Epithelial cell of prostate (primary cell): ENCODE data around the gene GNB1.
A peak's percentile ranks its signal among the peaks of the same experiment; 100 is the strongest.

ENCODE experiments used
- DNase-seq: peaks from one replicate; pipeline ENCODE4 v3.0.0-alpha.2; 2011; ENCODE audit warnings: low read depth, low spot score
- H3K27ac ChIP-seq: fragments of 450-650 bp; 2 replicates; pipeline ENCODE4 v1.5.1; 2017; ENCODE audit warnings: mild to moderate bottlenecking

Gene GNB1

GRCh38 chr1:1924386-1924785 is 33.5 kb upstream of the GNB1 start:
- DNase-seq, result no peak
- H3K27ac ChIP-seq, result no peak overlapping the region

DNA sequence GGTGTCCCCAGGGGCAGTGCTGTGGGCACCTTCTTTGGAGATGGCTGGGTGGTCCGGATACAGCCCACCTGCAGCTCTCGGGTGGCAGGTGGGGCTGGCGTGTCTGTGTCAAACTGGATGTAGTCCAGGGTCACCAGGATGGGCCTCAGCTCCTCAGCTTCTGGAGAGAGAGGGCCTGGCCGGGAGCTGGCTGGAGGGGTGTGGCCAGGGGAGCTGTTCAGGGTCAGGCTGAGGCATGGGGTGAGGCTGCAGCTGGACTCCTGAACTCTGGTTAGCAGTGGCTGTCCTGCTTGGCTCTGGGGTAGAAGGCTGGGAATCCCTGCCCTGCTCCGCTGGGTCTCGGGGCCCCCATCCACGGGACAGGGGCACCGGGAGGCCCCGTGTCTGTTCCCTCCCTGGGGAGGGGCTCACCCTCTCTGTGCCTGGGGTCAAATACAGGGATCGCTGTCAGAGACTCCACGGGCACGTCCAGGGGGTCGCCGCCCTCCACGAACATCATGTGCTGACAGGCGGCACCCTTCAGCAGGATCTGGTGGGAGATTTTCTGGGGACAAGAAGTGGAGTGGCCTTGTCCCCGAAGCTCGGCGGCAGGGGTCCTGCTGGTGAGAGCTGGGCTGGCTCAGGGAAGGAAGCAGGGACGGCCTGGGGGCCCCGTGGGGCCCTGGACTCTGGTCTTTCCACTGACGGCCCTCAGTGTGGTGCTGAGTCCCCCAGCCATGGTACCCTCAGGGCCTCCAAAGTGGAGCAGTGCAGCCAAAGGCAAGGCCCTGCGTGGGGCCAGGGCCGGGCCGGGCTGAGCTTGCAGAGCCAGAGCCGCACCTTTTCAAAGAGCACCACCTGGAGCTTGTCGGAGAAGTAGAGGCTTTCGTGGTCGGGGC is 32.3 kb upstream of the GNB1 start:
- DNase-seq, result no peak
- no peak overlapping the region for H3K27ac ChIP-seq

GRCh38 chr1:1922702-1922955 is 31.7 kb upstream of the GNB1 start:
- no peak for DNase-seq
- H3K27ac ChIP-seq, result no peak overlapping the region

GRCh38 chr1:1921901-1922701 is 31.2 kb upstream of the GNB1 start:
- no peak overlapping the region for H3K27ac ChIP-seq
- DNase-seq, result no peak

GRCh38 chr1:1921459-1921862 is 30.6 kb upstream of the GNB1 start:
- H3K27ac ChIP-seq, result no peak overlapping the region
- no peak for DNase-seq

DNA sequence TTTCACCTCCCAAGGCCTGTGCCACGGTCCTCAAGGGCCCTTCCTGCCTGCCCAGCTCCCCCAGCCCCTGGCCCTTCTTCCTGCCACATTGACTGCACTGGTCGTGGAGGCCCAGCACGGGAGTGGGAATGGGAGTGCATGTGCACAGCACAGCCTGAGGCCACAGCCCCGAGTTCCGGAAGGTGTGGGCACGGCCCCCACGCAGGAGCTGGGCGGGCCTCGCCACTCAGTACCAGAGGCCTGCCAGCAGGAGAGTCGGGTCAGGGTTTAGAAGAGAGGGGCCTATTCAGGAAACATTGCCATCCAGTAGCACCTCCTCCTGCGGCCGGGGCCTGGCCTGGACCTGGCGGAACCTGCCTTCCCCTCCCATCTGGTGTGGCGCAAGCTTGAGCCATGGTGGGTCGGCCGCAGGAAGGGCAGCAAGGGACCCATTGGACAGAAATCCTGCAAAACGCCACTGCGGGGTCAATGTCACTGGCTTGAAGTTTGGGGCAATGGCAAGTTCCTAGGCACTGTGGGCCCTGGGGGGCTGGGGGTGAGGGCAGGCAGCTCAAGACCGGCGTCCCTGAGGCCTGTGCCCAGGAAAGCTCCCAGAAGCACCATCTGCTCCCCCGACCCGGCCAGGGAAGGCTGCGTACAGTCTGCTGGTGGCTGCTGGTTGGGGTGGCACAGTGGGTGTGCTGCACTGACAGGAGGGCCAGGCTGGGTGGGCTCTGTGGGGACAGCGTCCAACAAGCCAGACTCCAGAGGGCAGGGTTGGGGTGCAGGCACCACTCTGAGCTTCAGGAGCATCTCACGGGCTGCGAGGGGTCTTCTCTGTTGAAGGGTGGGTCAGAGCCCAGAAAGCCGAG is 29.9 kb upstream of the GNB1 start:
- no peak for DNase-seq
- no peak overlapping the region for H3K27ac ChIP-seq

DNA sequence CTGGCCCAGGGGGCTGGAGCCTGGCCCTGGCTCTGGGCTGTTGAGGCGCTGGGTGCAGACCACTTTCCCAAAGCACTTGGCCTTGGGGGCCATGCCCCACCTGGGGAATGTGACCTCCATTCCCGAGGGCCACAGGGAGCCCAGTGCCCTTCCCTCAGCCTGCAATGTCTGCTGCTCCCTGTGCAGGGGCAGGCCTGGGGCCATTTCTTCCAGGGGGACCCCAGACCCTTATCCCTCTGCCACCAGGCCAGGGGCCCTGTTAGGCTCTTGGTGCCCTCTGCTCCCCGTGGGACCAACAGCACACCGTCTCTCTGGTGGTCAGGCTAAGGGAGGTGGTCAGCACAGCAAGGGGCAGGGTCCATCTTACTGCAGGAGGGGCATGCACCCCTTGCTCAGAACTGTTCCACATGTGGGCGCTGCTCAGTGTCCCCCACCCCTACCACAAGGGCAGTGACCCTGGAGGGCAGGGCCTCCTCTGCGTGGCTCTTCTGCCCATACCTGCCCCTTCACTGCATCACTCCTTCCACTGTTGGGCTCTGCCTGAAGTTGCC is 29.2 kb upstream of the GNB1 start:
- no peak overlapping the region for H3K27ac ChIP-seq
- DNase-seq, result no peak

DNA sequence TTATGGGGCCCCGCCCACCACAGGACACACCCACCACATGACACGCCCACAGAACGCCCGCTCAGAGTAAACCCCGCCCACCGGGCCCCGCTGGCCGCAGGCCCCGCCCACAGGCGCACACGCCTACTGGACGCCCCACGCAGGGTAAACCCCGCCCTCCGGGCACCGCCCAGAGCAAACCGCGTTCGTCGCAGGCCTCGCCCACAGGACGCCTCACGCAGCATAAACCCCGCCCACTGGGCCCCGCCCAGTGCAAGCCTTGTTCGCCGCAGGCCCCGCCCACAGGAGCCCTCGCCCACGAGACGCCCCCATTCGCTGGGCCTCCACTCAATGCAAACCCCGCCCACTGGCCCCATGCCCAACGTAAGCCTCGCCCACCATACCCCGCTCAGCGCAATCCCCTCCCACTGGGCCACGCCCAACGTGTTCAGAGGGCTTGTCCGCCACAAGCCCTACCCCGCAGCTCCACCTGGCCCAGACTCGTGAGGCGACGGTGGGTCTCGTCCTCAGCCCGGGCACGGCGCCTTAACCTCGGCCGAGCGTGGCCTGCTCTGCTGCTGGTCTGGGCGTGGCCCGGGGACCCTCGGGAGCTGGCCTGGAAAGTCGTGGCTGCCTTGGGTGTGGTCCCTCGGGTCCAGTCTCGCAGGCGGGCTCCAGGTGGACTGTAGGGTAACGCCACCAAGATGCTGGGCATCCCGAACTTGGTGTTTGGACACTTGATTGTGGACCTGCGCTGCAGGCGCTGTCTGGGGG is 28.6 kb upstream of the GNB1 start:
- no peak overlapping the region for H3K27ac ChIP-seq
- peak; percentile 74 for DNase-seq

GRCh38 chr1:1918901-1919303 is 28.0 kb upstream of the GNB1 start, which contains the start of gene TMEM52:
TSS of gene TMEM52 (minus strand) at chr1:1919279. CDS start at chr1:1919265, 14 bp downstream.
- no peak for DNase-seq
- no peak within 1 kb of the TSS for H3K27ac ChIP-seq

DNA sequence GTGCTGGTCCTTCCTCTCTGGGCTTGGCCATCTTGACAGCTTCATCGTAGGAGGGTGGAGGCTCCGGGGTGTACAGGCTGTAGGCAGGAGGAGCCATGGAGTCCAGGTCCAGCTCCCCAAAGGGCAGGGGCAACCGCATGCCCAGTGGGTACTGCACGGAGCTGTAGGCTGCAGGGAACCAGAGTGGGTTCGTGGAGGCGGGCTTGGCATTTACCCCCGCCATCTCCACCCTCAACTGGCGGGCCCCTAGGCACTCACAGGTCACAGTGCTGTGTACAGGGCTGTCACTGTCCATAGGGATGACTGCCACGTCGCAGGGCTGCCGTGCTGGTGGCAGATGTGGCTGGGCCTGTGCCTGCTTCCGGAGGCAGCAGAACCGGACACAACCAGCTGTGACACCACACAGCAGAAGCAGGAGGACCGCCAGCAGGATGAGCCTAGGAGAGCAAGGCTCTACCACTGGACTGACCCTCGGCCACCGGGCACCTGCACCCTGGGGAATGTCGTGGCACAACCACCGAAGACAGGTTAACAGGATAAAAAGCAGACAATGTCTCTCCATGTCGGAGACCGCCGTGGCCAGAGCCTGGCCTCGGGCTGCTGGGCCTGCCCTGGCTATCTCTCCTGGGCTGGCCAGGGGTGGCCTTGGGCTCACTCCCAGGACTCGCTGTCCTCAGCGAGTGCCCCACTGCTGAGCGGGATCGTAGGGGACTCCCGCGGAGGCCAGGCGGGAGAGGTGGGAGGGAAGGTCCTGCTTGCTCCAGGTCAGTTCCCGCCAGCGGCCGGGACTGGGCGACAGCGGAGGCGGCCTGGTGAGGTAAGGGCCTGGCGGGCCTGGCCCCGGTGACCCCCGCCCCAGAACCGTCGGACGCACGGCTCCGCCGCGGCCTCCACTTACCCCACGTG is 27.4 kb upstream of the GNB1 start:
- DNase-seq, result no peak
- H3K27ac ChIP-seq, result no peak overlapping the region

- no peak overlapping the region for H3K27ac ChIP-seq
- DNase-seq, result no peak
Measured at GRCh38 chr1:1917304-1917976, 26.6 kb upstream of the GNB1 start.

DNA sequence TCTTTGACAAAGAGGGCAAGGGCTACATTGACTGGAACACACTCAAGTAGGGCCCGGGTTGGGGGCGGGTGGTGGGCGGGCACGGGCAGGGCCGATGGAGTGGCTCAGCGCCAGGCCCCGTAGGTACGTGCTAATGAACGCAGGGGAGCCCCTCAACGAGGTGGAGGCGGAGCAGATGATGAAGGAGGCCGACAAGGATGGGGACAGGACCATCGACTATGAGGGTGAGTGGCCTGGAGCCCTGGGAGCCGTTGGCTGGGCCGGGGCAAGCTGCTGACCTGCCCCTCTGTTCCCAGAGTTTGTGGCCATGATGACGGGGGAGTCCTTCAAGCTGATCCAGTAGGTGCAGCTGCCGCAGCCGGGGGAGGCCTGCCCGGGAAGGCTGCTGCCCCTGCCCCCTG is 26.0 kb upstream of the GNB1 start:
- DNase-seq, result no peak
- H3K27ac ChIP-seq, result no peak overlapping the region

GRCh38 chr1:1915911-1916840 is 25.3 kb upstream of the GNB1 start:
- DNase-seq, result no peak
- no peak overlapping the region for H3K27ac ChIP-seq

DNA sequence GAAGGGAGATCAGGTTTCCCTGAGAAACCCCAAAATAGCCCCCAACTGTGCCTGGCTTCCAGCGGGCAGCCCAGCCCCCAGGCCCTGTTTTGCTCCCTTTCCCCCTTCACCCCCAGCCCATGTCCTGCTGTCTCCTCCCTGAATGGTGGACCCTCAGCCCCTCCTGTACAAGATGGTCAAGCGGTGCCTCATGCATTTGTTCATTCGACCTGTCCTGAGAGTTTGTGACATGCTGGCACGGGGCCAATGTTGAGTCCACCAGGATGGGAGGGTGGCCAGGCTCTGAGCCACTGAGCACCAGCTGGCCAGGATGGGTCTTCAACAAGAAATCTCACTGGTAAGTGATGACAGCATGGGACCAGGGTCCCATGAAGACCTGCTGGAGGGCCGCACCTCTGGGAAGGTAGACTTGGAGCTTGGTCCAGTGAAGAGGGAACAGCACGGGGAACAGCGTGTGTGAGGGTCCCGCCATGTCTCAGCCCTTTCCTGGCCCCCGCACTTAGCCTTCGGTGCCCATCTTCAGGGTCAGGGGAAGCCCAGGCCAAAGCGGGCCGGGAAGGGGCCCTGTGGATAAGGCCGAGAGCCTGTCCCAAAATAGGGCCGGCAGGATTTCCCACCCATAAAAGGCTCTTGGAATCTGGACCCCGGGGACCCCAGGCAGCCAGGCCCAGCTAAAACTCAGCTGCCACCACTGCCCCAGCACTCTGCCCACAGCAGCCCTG is 24.2 kb upstream of the GNB1 start, which contains the start of gene CALML6:
CALML6 (plus strand) TSS at position 290 of the 722 bp plus-strand sequence; CDS start at position 311, 21 bp downstream.
- DNase-seq, result no peak
- H3K27ac ChIP-seq, result no peak within 1 kb of the TSS

DNA sequence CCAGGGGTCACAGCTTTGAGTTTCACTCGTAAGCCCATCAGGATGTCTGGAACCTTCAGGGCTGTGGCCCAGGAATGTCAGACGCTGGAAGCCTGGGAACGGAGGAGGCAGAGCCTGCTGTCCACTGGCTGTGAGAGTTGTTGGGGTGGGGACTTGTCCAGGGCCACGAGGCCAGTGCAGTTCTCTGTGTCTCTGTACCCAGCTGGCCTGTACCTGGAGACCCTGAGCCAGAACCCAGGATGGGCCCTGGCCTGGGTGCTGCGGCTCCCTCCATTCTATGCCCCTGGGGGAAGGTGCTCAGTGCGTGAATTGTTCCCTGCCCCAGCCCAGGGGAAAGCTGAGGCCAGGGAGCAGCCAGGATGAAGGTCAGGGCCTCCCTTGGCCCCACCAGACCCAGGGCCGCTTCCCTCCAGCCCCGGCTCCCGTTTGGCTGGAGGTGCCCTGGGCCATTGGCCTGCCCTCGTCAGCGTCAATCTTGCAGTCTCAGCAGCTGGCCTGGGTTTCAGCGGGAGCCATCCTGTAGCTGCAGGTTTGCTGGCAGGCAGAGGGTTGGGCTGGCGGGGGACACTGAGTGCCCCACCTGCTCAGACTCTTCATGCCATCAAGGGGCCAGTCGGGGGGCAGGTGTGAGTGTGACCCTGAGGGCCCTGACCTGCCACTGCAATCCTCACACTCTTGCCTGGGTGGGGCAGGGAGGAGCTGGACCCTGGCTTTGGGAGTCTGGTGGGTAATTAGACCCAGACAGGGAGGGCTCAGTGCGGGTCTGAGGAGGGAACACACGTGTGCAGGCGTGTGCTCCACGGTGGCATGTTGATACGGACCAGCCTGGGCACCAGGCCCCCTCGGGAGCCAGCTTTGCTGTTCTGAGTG is 23.4 kb upstream of the GNB1 start:
- no peak overlapping the region for H3K27ac ChIP-seq
- no peak for DNase-seq
